ENCODE measurements around the gene PRDM1.

The PRDM1 gene

DNA sequence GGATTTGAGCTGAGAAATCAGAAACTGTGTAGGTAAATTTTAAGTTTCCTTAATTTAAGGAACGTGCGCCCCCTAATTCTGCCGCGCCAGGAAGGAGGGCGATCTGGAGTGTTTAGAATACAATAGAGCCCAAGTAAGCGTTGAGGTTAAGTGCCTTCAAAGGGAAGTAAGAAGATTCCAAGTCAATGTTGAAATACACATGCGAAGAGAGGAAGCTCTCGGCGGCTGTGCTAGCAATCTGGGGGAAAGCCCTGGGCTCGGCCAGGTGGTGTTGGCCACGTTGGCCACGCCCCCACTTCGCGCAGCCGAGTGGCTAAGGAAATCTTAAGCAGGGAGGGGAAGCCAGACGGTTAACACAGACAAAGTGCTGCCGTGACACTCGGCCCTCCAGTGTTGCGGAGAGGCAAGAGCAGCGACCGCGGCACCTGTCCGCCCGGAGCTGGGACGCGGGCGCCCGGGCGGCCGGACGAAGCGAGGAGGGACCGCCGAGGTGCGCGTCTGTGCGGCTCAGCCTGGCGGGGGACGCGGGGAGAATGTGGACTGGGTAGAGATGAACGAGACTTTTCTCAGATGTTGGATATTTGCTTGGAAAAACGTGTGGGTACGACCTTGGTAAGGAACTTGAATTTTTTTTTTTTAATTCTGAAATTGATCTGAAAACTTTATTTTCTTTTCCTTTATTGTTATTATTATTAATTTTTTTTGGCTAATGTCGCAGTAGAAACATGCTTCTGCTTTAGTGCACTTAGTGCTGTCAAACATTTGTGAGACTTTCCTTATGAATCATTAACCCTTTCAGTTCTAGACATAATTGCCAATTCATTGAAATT lies at the start of gene PRDM1:
PRDM1 (plus strand) TSS at position 353 of the 830 bp plus-strand sequence; CDS start at position 571, 218 bp downstream.
- DNase-seq = peak; percentile 89 to 91

DNA sequence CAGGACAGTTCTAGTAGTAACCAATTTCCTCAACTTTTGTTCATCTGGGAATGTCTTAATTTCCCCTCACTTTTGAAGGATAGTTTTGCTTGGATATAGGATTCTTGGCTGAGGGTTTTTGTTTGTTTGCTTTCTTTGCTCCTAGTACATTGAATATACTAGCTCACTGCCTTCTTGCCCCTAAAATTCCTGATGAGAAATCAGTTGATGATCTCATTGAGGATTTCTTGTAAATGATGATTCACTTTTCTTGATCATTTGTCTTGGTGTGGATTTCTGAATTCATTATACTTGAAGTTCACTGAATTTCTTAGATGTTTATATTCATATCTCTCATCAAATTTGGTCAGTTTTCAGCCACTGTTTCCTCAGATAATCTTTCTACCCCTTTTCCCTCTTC lies 49.1 kb upstream of the PRDM1 start:
- no peak for DNase-seq

DNA sequence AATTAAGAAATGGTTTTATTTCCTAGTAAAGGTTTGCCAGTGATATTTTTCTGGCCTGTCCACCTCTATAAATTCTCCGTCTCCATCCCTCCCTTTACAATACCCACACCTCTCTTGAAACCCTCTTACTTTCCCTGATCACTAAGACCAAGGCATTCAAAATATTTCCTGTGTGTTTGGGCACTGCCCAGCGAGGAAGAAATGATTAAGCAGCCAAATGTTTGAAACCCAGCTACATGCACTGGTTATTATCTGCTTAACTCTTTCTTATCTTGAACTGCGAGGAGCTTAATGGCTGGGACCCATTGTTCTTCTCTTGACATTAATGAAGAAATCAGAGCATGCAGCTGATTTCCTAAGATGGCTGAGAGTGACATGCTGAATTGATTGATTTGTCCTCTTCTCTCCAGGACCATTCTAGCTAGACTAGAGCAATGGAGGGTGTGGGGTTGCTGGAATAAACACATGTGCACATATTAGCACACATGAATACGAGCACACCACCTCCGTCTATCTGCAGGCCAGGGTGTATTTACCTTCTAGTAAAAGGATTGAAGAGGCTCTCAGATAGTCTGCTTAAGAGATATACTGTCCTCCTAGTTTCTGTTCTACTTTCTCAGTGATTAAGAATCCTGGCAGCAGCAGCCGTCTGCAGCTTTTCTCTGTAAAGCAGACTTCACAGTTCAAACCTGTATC lies 46.1 kb upstream of the PRDM1 start:
- no peak for DNase-seq

DNA sequence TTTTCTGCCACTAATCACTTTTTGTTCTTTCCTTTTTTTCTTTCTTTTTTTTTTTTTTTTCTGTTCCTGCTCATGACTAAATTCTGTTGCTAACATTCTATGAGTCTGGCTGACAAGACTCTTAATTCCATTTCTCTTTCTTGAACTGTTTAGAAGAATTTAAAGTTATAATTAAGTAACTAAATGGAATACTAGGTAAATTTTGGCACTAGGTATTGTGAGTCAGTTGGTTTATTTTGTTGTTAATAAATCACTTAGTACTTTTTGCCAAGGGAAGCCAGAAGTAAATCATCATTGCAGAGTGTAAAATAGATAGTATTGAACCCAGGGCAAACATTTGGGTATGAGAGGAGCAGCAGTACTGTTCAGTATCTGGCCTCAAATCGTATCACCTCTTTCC lies 42.0 kb upstream of the PRDM1 start:
- DNase-seq = no peak

DNA sequence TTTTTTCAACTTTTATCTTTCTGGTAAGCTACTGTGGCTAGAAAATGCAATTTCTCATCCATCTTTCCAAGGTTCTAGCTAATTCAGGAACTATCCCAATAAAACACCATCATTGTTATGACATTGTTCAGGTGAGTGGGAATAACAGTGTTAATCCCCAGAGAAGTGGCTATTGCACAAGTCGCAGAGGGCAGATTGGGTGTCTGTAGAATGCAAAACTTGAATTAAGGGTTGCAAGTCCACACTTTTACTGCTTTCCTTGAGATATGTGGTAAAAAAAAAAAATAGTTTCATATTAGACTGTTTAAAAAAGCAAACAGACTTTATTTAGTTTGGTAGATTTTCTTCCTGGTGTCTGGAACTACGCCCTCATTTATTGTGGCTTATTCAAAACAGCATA lies 41.1 kb upstream of the PRDM1 start:
- no peak for DNase-seq

DNA sequence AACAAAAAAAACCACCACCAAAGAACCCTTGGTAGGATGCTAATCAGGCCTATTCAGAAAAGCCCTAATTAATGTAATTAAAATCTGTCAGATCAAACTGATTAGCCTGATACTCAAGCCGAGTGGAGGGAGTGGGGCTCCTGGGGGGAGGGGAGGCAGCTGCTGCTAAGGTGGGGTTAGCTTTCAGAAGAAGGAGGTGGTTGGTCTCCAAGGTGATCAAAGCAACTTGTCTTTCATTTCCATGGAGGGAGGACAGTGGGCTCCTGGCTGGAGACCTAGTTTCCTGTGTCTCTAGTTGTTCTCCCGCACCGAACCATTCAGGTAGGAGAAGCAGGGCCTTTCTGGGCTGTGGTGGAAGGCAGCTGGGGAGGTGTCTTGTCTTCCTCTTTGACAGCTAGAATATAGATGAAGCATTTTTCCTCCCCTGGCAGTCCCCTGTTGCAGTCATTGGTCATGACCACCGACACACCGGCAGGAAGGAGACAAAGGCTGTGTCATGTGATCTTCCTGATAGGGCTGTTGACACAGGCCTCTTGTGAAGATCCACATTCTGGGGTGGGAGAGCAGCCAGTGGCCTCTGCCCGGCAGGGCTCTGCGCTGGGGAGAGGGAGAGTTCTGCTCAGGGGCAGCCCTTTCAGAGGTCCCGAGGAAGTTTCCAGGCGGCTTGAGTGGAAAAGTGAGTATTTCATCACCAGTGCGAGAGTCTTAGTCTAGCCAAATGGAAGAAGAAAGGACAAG lies 39.9 kb upstream of the PRDM1 start:
- DNase-seq = no peak

DNA sequence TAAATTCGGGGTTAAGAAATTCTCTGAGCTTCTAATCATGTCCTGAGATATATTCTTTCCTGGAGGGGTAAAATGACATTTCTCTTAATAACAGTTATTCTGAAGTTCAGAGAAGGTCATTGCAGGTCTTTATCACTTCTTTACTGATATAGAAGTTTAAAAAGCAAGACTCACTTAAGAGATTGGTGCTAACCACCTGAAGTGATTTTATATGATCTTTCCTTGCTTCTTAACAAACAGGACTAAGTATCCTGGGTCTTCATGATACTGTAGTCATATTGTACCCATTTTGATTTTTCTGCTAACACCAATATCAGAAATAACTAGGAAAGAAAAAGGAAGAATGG lies 39.3 kb upstream of the PRDM1 start:
- no peak for DNase-seq

DNA sequence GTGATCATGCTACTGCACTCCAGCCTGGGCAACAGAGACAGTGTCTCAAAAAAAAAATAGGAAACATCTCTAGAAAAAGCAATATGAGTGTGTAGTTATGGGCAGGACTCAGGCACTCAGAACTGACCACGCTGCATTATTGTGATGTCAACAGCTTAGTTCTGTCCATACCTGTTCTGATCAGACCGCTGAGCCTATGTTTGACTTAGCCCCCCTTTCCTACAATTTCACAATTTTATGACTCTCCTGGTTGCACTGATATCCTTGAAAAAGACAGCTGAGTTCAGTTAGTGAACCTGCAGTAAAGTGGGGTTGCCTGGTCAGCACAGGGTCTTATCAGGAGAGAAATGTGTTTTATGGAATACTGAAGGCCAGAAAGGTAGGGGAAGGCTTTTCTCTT lies 37.8 kb upstream of the PRDM1 start:
- DNase-seq = no peak

DNA sequence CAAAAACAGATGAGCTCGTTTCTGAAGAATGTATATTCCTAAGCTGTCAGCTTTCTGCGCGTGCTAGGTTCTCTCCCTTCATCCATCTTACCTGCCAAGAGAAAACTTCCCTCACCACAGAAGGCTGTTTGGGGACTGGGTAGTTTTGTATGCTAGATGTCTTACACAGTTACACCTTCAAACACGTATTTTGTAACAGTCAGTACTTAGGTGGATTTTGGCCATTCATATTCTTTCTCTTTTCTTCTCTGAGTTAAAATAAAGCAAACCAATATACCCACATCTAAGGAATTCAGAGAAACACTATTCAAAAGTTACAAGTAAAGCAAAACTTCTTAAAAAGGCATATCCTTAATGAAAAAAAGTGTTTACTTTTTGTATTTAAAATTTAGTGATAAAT lies 35.6 kb upstream of the PRDM1 start:
- no peak for DNase-seq

DNA sequence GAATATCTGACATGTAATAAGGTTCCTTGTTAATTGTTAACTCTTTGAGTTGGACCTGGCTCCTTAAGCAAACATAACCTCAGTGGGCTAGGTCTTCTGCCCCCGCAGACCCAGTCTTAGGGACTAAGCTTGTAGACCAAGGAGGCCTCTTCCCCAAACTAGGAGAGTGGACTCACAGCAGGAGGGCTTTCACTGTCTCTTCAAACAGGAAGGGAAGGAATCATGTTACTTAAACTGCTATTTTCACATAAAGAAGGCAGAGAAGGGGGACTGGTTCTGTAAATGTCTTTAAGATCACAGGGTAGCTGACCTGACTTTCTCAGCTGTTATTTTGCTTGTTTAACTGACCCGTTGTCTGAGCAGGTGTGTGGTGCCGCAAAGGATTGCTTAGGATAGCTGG lies 34.9 kb upstream of the PRDM1 start:
- DNase-seq = no peak

DNA sequence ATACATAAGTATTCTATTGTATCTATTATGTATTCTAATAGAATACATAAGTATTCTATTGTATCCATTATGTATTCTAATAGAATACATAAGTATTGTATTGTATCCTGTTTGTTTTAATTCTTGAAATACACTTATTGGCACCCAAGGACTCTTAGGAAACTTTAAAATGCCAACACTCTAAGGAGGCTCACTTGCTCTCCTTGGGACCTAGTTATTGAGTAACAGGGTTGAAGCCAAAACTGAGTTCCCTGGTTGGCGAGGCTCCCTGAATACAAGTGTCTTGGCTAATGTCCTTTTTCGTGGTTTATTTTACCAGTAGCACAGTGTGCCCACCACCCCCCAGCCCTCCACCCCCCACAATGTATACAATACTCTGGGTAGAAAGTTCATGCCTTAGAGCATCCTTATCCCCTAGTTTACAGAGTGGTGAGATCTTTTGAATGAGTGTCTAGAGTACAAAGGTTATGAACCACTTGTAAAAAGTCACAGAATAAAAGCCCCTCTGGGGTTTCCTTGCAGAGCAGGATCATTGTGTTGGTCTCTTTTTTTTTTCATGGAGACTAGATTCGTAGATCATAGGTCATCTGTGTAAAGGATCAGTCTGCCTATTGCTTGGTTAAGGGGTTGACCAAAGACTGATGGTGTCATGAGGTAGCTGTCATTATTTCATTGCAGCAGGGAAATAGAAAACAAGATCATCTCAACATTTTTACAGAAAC lies 32.5 kb upstream of the PRDM1 start:
- DNase-seq = no peak

DNA sequence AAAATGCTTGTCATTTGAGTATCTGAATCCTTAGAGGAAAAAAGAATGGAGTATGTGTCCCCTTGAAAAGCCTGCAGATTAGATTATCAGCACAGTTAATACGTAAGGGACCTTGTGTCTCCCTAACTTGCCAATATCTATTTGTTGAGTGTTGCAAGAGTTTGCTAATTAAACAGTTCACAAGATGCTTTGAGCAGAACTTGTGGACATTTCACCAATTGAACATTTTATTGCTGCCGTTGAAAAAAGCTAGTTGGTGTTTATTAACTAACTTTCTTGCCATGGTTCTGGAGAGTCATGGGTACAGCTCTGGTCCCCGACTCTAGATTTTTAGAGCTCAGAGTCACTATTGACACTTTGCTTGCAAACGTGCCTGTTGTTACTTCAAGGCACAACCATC lies 30.6 kb upstream of the PRDM1 start:
- no peak for DNase-seq

DNA sequence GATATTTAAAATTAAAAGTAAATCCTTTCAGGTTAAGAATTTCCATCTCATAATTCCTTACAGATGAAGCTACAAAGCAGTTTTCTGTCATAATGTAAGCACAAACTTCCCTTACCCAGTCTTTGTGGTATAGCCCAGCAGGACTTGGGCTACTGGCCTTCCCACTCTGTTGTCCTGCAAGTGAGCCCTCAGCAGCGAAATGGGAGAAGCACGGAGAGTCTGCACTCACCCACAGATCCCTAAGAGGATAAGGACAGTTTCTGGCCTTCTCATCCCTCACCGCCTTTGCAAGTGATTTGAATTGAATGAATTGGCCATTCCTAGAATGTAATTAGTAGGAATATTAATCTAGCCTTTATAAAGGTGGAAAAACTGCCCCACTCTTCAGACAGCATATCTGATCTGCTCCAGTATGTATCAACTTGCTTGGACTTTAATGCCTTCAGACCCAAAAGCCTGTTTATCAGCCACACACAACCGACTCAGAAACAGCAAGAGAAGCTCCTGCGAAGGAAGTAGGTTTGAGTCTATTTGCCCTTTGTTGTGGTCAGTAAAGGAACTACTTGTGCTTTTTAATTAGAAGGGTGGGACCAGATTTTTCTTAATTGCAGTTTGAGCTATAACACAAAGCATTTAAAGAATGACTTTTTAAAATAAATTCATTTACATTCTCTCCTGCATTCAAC lies 29.9 kb upstream of the PRDM1 start:
- DNase-seq = peak in 1 of 2 donors; percentile 55

DNA sequence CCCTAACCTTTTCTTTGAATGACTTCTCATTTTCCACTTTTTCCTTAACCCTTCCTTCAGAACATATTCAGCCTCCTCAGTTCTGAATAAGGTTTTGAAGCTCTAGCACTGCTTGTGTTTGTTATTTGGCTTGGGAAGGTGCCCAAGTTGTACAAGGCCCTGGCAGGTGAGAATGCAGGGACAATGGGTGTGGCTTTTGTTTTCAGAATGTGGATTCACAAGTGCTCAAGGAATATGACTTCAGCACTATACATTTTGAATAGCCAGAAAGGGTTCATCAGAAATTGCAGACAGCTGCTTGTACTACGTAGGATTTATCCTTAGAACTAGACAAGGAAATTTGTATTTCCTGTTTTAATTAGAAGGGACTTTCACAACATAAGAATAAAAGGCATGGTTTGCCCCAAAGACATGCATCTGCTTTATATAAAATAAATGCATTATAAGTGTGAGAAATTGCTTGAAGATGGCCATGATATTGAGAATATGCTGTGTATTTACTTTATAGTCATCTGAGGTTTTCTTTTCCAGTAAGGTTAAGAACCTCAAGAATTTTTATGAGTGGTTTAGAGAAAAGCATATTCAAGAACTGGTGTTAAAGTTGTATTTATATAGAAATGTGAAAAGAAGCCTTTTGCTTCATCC lies 29.3 kb upstream of the PRDM1 start:
- DNase-seq = no peak

DNA sequence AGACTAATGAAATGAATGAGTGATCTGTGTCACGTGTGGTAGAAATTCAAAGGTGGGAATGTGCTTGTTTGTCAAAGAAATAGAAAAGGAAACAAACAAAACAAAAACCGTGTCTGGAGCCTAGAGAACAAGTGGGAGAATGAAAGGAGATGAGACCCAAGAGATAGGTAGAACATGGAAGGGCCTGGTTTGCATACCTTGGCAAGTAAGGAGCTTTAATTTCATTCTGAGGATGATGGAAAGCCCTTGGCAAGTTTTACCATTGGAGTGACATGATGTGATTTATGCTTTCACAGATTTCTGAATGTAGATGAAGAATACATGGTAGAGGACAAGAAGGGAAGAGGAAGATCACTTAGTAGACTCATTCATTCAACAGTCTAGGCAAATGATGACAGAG lies 26.8 kb upstream of the PRDM1 start:
- DNase-seq = no peak

DNA sequence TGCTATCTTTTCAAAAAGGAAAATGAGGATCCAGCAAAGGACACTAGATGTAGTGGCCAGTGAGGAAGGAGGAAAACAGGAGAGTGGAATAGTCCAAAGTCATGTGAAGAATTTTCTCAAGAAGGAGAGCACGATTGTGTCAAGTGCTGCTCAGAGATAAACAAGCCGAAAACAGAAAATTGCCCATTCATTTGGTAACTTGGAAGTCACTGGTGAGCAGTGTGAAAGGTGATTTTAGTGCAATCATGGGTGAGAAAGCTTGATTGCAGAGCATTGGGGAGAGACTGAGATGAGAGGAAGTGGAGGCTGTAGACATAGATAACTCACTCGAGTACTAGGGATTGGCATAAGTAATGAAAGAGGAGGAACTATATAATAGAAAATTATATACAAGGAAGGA lies 26.0 kb upstream of the PRDM1 start:
- no peak for DNase-seq

DNA sequence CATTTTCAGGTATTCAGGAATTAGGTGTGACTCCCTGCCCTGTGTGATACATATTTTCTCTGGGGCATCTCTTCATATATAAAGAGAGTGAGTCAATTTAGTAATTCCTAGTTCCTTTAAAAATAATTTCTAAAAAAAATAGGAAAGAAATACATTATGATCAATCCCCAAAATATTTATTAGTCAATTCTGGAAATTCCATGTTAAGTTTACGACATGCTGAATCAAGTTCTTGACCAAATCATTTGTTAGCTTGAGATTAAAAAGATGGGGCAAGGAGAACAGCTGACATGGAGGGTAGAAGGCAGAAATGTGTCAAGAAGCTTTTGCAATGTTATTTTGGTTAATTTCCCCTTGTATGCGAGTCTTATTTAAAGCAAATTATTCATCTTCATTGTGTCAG lies 22.7 kb upstream of the PRDM1 start:
- DNase-seq = no peak

DNA sequence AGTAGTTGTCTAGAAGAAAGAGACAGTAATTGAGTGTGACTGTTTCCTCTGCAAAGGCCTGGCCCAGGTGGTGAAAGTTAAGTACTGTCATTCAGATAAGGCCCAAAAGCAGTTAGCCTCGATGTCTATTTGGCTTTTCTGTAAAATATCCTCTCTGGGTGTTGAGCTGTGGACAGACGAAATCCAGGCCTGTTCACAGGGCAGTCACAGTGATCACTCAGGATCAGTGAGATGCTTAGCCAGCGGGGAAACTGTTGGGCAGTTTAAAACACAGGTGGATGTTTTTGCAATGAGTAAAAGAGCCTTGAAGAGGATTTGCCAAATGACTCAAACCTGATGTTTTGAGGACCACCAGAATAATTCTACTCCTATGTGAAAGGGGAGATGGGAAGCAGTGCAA lies 22.0 kb upstream of the PRDM1 start:
- no peak for DNase-seq

DNA sequence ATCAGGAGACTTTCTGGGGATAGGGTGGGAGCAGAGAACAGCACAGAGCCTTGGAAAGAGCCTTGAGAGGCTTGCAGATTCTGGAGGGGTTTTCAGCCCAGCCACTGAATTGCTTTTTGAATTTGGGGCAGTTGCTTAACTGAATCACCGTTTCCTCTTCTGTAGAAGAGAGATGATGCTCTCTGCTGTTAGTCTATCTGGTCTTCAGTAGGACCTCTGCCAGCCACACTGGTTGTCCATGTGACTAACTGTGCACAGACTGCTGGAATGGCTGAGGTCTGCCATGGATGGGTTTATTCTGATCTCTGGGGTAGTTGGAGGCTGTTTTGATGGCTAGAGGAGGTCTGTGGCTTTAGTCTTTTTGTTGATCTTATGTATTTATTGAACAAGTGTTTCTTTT lies 21.4 kb upstream of the PRDM1 start:
- DNase-seq = no peak

DNA sequence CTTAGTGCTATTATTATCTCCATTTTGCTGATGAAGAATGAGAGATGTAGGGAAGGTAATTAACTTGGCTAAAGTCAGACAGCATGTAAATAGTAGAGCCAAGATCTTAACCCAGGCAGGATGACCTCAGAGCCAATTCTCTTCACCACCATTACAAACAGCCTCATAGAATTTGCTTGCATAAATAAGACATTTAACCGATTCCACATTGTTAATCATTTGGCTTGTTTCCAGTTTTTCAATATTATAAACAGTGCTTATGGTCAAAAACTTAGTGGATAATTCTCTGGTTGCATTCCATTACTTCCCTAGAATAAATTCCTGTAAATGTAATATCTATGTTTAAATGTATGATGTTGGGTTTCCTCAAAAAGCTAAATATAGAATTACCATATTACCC lies 19.1 kb upstream of the PRDM1 start:
- DNase-seq = no peak

DNA sequence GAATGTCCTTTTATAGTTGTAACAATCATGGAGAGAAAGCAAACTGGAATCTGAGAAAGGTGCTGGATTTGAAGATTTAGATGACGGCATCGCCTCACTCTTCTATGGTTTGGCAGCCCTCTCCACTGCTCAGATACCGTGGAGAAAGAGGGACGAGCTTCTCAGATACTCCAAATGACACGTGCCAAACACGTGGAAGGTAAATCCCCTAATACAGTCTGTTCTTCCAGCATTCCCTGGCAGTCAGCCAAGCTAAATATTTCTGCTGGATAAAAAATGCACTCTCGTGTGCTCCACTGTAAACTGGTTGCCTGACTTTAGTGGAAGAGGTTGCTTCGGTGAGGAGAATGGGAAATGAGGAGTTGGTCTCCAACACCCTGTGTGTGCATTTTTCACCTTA lies 16.7 kb upstream of the PRDM1 start:
- no peak for DNase-seq

DNA sequence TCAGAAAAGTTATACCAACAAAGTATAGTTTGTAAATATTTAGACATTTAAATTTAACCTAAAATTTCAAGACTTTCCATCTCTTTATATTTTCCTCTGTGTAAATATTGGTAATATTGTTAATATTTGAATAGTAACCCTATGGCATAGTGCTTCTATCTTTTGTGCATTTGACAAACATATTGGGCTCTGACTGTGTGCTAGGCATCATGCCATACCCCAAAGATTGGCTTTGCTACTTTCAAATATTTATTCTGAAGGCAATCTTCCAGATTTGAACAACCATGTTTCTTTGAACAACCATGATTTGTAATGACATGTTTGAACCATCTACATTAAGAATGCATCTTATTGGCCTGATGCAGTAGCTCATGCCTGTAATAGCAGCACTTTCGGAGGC lies 15.5 kb upstream of the PRDM1 start:
- DNase-seq = no peak
